Endothelial cell of umbilical vein (primary cell): ENCODE measurements around the gene UVRAG. TPM values are rescaled to one million over a fixed set of nuclear protein-coding genes. Genes with fewer than 3 reads are reported as not detected.

Experiments
- BruUV-seq: library from RNA; stranded (reverse); fragments of 400-500 nt; replicated peaks from 2 replicates; lab custom pipeline; 2021; lab: Mats Ljungman, UMichigan
- CTCF ChIA-PET: fragments of 300-600, 350-600 bp; sonication (Branson Sonifier 250); formaldehyde crosslinking; loops from one replicate; lab custom pipeline; 2021; ENCODE audit warnings: antibody characterized with exemption, inconsistent platforms; lab: Charles Lee
- POLR2A ChIA-PET: fragments of 300-600, 350-600 bp; sonication (Branson Sonifier 250); formaldehyde crosslinking; loops from one replicate; lab custom pipeline; 2021; ENCODE audit warnings: antibody characterized with exemption, inconsistent platforms; lab: Charles Lee
- DNase-seq: peaks from one replicate; pipeline ENCODE4 v3.0.0-alpha.2; 2011; ENCODE audit warnings: low read depth, low spot score
- FAIRE-seq: peaks from 2 replicates; lab custom pipeline; 2011; peaks lifted over from hg19 to GRCh38; lab: Jason Lieb, UNC
- H2AFZ ChIP-seq: 2 replicates; pipeline ENCODE4 v1.6.0; 2012; ENCODE audit warnings: low read depth, low read length, control low read depth, inconsistent platforms
- H3K27ac ChIP-seq: 2 replicates; pipeline ENCODE4 v1.5.1; 2011; ENCODE audit warnings: low read depth, mild to moderate bottlenecking, control low read depth, low read length, moderate library complexity; ENCODE audit not compliant: insufficient read depth
- H3K27me3 ChIP-seq, 2 experiments: 2 replicates each; pipeline versions ENCODE4 v1.6.0 to v1.6.1; 2011; ENCODE audit warnings: low read length in 2 of 2, mixed read lengths in 1 of 2; ENCODE audit not compliant: control insufficient read depth in 2 of 2, insufficient read depth in 2 of 2
- H3K36me3 ChIP-seq, 2 experiments: 2 replicates in 1 of 2; 3 replicates in 1 of 2; pipeline ENCODE4 v1.5.1; 2011; ENCODE audit warnings: low read length in 2 of 2, mild to moderate bottlenecking in 1 of 2, moderate library complexity in 1 of 2; ENCODE audit not compliant: control insufficient read depth in 2 of 2, insufficient read depth in 2 of 2; ENCODE audit errors: extremely low read depth in 1 of 2
- H3K4me1 ChIP-seq: 3 replicates; pipeline ENCODE4 v1.5.1; 2011; ENCODE audit warnings: mild to moderate bottlenecking, low read length; ENCODE audit not compliant: control insufficient read depth, insufficient read depth; ENCODE audit errors: extremely low read depth
- H3K4me2 ChIP-seq: 2 replicates; pipeline ENCODE4 v1.6.1; 2011; ENCODE audit warnings: low read length, control low read depth, mixed read lengths; ENCODE audit not compliant: insufficient read depth
- H3K4me3 ChIP-seq, 3 experiments: fragments of 200-600 bp in 1 of 3; sonication (generic), shearing (Covaris generic) in 1 of 3; replicated peaks in 1 of 3; 2 replicates each; pipeline ENCODE4 v1.5.1; 2011 to 2016; ENCODE audit warnings: control low read depth in 3 of 3, low read length in 3 of 3, mild to moderate bottlenecking in 2 of 3, inconsistent platforms in 1 of 3, low read depth in 1 of 3, moderate library complexity in 1 of 3; ENCODE audit not compliant: insufficient read depth in 1 of 3
- H3K79me2 ChIP-seq: 2 replicates; pipeline ENCODE4 v1.6.0; 2012; ENCODE audit warnings: low read length, inconsistent platforms; ENCODE audit not compliant: control insufficient read depth, insufficient read depth
- H3K9ac ChIP-seq: replicated peaks from 2 replicates; pipeline ENCODE3; 2011; ENCODE audit warnings: low read length, control low read depth; ENCODE audit not compliant: insufficient read depth; ENCODE audit errors: extremely low read depth
- H3K9me1 ChIP-seq: replicated peaks from 3 replicates; pipeline ENCODE4 v1.6.0; 2011; ENCODE audit warnings: mild to moderate bottlenecking, low read length; ENCODE audit not compliant: control insufficient read depth, insufficient read depth; ENCODE audit errors: extremely low read depth
- H3K9me3 ChIP-seq: replicated peaks from 2 replicates; pipeline ENCODE4 v1.5.1; 2012; ENCODE audit warnings: low read length, inconsistent platforms; ENCODE audit not compliant: control insufficient read depth, insufficient read depth
- H4K20me1 ChIP-seq: replicated peaks from 2 replicates; pipeline ENCODE3; 2011; ENCODE audit warnings: mild to moderate bottlenecking, low read length; ENCODE audit not compliant: control insufficient read depth, insufficient read depth; ENCODE audit errors: extremely low read depth
- CTCF ChIP-seq, 2 donors: IDR thresholded peaks; 1 replicate in 1 of 2; 2 replicates in 1 of 2; pipeline ENCODE4 v1.5.1; 2011; ENCODE audit warnings: low read length in 2 of 2, mild to moderate bottlenecking in 2 of 2, moderate library complexity in 2 of 2, control low read depth in 1 of 2, inconsistent platforms in 1 of 2, low read depth in 1 of 2; ENCODE audit not compliant: insufficient read depth in 1 of 2; ENCODE audit errors: extremely low read depth in 1 of 2
- EZH2 ChIP-seq: IDR thresholded peaks from 2 replicates; pipeline ENCODE4 v1.6.1; 2012; ENCODE audit warnings: borderline replicate concordance, low read depth, mild to moderate bottlenecking, moderate library complexity, low read length, inconsistent platforms; ENCODE audit not compliant: severe bottlenecking
- FOS ChIP-seq: IDR thresholded peaks from 2 replicates; pipeline ENCODE4 v1.6.1; 2011; ENCODE audit warnings: mild to moderate bottlenecking, low read length, moderate library complexity, borderline replicate concordance; ENCODE audit not compliant: insufficient read depth
- GATA2 ChIP-seq: IDR thresholded peaks from 2 replicates; pipeline ENCODE4 v1.7.0; 2011; ENCODE audit warnings: low read depth, mild to moderate bottlenecking, moderate library complexity, mixed read lengths, low read length; ENCODE audit not compliant: insufficient read length, insufficient read depth
- JUN ChIP-seq: IDR thresholded peaks from 2 replicates; pipeline ENCODE4 v1.6.1; 2011; ENCODE audit warnings: borderline replicate concordance, low read depth; ENCODE audit not compliant: insufficient read length, insufficient read depth
- MAX ChIP-seq: IDR thresholded peaks from 2 replicates; pipeline ENCODE4 v1.6.1; 2011; ENCODE audit not compliant: insufficient read depth, insufficient read length
- MYC ChIP-seq: IDR thresholded peaks from one replicate; pipeline ENCODE4 v1.6.1; 2011; ENCODE audit warnings: mild to moderate bottlenecking, low read depth, low read length
- POLR2A ChIP-seq: IDR thresholded peaks from 2 replicates; pipeline ENCODE4 v1.6.1; 2012; ENCODE audit warnings: low read depth, mild to moderate bottlenecking, control low read depth, low read length
- POLR2AphosphoS5 ChIP-seq: IDR thresholded peaks from 2 replicates; pipeline ENCODE4 v1.6.1; 2012; ENCODE audit warnings: low read depth, mild to moderate bottlenecking, control low read depth, low read length, moderate library complexity; ENCODE audit not compliant: insufficient read depth
- dilution Hi-C: fragments of 300-500 bp; cut with MboI; formaldehyde crosslinking; loops from one replicate; pipeline ENCODE4 v1.15.0; 2019; ENCODE audit warnings: low sequenced_read_pairs; ENCODE audit not compliant: extremely low pct_ligation_motif_present
- intact Hi-C: fragments of 100-400 bp; cut with micrococcal nuclease; formaldehyde crosslinking; loops from one replicate; pipeline ENCODE4 v1.10.0; 2022
- polyA plus RNA-seq, 4 experiments: library from polyadenylated mRNA; depleted of rRNA in 3 of 4; stranded (reverse) in 3 of 4; unstranded in 1 of 4; fragments of >200 nt; gene quantifications; 2 replicates each; pipeline versions ENCODE4 v1.2.1 to v1.2.3, GENCODE V29; 2011 to 2012; ENCODE audit warnings: missing spikeins in 1 of 4
- total RNA-seq: library from RNA; stranded (reverse); gene quantifications from 2 replicates; pipeline ENCODE4 v1.2.3, GENCODE V29; 2021

UVRAG gene
- total and polyA plus RNA-seq, 2 donors (not counting 3 experiments of a cell fraction or from before 2014, with no cell fraction given): 21.2 to 65.6 TPM

- no TSS peak for BruUV-seq
- no peak overlapping the region for H3K9ac ChIP-seq
- no peaks in the 10 kb centered on the region for H4K20me1 ChIP-seq
- no peak overlapping the region for H3K27ac ChIP-seq
- ChIA-PET POLR2A (no interaction called here), CTCF (interaction anchor here (1.2 to 1.7 kb wide), 3 partner anchors 10 to 101 kb away, joined by 3 to 6 read pairs (median 5); no protein-coding TSS in a partner anchor)
- no peaks in the 10 kb centered on the region for H3K36me3 ChIP-seq
- DNase-seq (no peak), FAIRE-seq (no peak)
- no peaks in the 10 kb centered on the region for H3K27me3 ChIP-seq
- H3K9me1 ChIP-seq: no peaks in the 10 kb centered on the region
- no peak overlapping the region for H2AFZ ChIP-seq
- dilution Hi-C loops: no loop called here
- H3K4me2 ChIP-seq: no peak overlapping the region
- no peaks in the 10 kb centered on the region for H3K9me3 ChIP-seq
- TF ChIP-seq POLR2AphosphoS5: no peak
- TF ChIP-seq EZH2: no peak
- no peak for TF ChIP-seq JUN
- no peak for TF ChIP-seq POLR2A
- no peaks in the 10 kb centered on the region for H3K79me2 ChIP-seq
- no peaks in the 10 kb centered on the region for H3K4me1 ChIP-seq
- intact Hi-C loops: no loop called here
- H3K4me3 ChIP-seq: no peak overlapping the region
Observed at GRCh38 chr11:76185511-76185910, 370.5 kb downstream of the UVRAG start.

GRCh38 chr11:76185931-76186401 is 371.0 kb downstream of the UVRAG start:
- H3K36me3 ChIP-seq: no peaks in the 10 kb centered on the region
- no peaks in the 10 kb centered on the region for H3K27me3 ChIP-seq
- intact Hi-C loops (no loop called here), dilution Hi-C loops (no loop called here)
- H3K9me1 ChIP-seq: no peaks in the 10 kb centered on the region
- no peaks in the 10 kb centered on the region for H4K20me1 ChIP-seq
- H3K27ac ChIP-seq: no peak overlapping the region
- FAIRE-seq (no peak), DNase-seq (no peak)
- H3K4me2 ChIP-seq: no peak overlapping the region
- H3K9ac ChIP-seq: no peak overlapping the region
- POLR2A ChIA-PET: no interaction called here
- TF ChIP-seq JUN (no peak), POLR2A (no peak), POLR2AphosphoS5 (no peak), FOS (no peak), MYC (no peak), EZH2 (no peak), GATA2 (no peak), CTCF (IDR thresholded peaks at IDR 0.05; ENCODE audit: extremely low read depth in 1 of 2, insufficient read depth in 1 of 2, low read depth in 1 of 2, low read length in 2 of 2) (no peak), MAX (no peak)
- BruUV-seq: no TSS peak
- H3K9me3 ChIP-seq: no peaks in the 10 kb centered on the region
- no peaks in the 10 kb centered on the region for H3K4me1 ChIP-seq
- CTCF ChIA-PET: interaction anchor here (0.8 to 1.7 kb wide), 8 partner anchors 9 to 463 kb away, joined by 3 to 7 read pairs (median 4); no protein-coding TSS in a partner anchor
- H2AFZ ChIP-seq: peak overlapping the region; percentile 35
- no peaks in the 10 kb centered on the region for H3K79me2 ChIP-seq
- H3K4me3 ChIP-seq: no peak overlapping the region
